Dermis blood vessel endothelial cell (primary cell): ENCODE measurements around the gene MAGEA11. TPM values are rescaled to one million over a fixed set of nuclear protein-coding genes. Genes with fewer than 3 reads are reported as not detected.
"Not testable (repeated sequence)": the region's sequence is repeated elsewhere in the genome, so short reads cannot be mapped to it uniquely, and the experiment has no call there.

ENCODE experiments used
- DNase-seq: peaks from one replicate; pipeline ENCODE4 v3.0.0; 2010
- total RNA-seq: library from RNA; depleted of rRNA; stranded (reverse); fragments of >200 nt; gene quantifications from 2 replicates; pipeline ENCODE4 v1.2.3, GENCODE V29; 2014

MAGEA11 gene
- total RNA-seq, 1 donor from 2014 or later, result not detected

- no peak for DNase-seq
These were observed 8.3 kb downstream of the MAGEA11 start for GRCh38 chrX:149720021-149720689.

GRCh38 chrX:149721241-149721640 lies 9.4 kb downstream of the MAGEA11 start:
- DNase-seq, result not testable (repeated sequence)

- no peak for DNase-seq
These were observed 9.9 kb downstream of the MAGEA11 start for GRCh38 chrX:149721778-149722177.

- DNase-seq, result not testable (repeated sequence)
These were observed 11.8 kb downstream of the MAGEA11 start for GRCh38 chrX:149723583-149724118.

GRCh38 chrX:149727308-149727707 lies 15.4 kb downstream of the MAGEA11 start:
- not testable (repeated sequence) for DNase-seq

GRCh38 chrX:149742269-149742668 lies 30.4 kb downstream of the MAGEA11 start:
- DNase-seq, result not testable (repeated sequence)

- not testable (repeated sequence) for DNase-seq
These were observed 34.6 kb downstream of the MAGEA11 start for GRCh38 chrX:149746390-149747007.

GRCh38 chrX:149757206-149758067 lies 45.6 kb downstream of the MAGEA11 start:
- no peak for DNase-seq

GRCh38 chrX:149758068-149758714 lies 46.3 kb downstream of the MAGEA11 start:
- no peak for DNase-seq

GRCh38 chrX:149758715-149759078 lies 46.8 kb downstream of the MAGEA11 start:
- not testable (repeated sequence) for DNase-seq

GRCh38 chrX:149759824-149760223 lies 48.0 kb downstream of the MAGEA11 start:
- no peak for DNase-seq

- DNase-seq, result no peak
These were observed 49.1 kb downstream of the MAGEA11 start for GRCh38 chrX:149760965-149761364.

- DNase-seq, result not testable (repeated sequence)
These were observed 50.2 kb downstream of the MAGEA11 start for GRCh38 chrX:149761858-149762674.

GRCh38 chrX:149762696-149763614 lies 51.1 kb downstream of the MAGEA11 start:
- DNase-seq, result no peak

Other genes with a start within 250 kb of the MAGEA11 start
- 26.4 and 36.1 TPM in 2 replicates for gene IDS, start 206.8 kb upstream of the MAGEA11 start, total RNA-seq
- gene EOLA1, start 171.0 kb upstream of the MAGEA11 start, total RNA-seq, result 15.5 and 23.1 TPM in 2 replicates
- gene HSFX3, start 162.1 kb upstream of the MAGEA11 start, total RNA-seq, result not detected in 2 replicates
- not detected in 2 replicates for gene MAGEA9B, start 124.6 kb upstream of the MAGEA11 start, total RNA-seq
- gene HSFX2, start 116.7 kb upstream of the MAGEA11 start, total RNA-seq, result 0.37 TPM in 1 of 2 replicates, not detected in the other
- gene TMEM185A, start 80.3 kb upstream of the MAGEA11 start, total RNA-seq, result 17.1 and 17.9 TPM in 2 replicates
- 0.47 and 1.2 TPM in 2 replicates for gene HSFX1, start 62.0 kb downstream of the MAGEA11 start, total RNA-seq
- gene MAGEA9, start 69.9 kb downstream of the MAGEA11 start, total RNA-seq, result not detected in 2 replicates
- not detected in 2 replicates for gene MAGEA8, start 169.1 kb downstream of the MAGEA11 start, total RNA-seq
- gene HSFX4, start 217.5 kb downstream of the MAGEA11 start, total RNA-seq, result not detected in 2 replicates
- gene EOLA2, start 226.4 kb downstream of the MAGEA11 start, total RNA-seq, result 16.4 and 21.3 TPM in 2 replicates